GM12801 (cell line): Measurements from ENCODE around the gene LRSAM1.

Experiments used
- CTCF ChIP-seq: IDR thresholded peaks from one replicate; pipeline ENCODE4 v1.5.1; 2011; ENCODE audit warnings: control low read depth; ENCODE audit not compliant: insufficient read length; ENCODE audit errors: extremely low read depth

The LRSAM1 gene

GRCh38 chr9:127421057-127421456 lies 30.3 kb upstream of the LRSAM1 start:
- TF ChIP-seq CTCF: no peak

GRCh38 chr9:127422133-127422782 lies 29.1 kb upstream of the LRSAM1 start:
- no peak for TF ChIP-seq CTCF

GRCh38 chr9:127422787-127423186 lies 28.5 kb upstream of the LRSAM1 start:
- TF ChIP-seq CTCF: no peak

DNA sequence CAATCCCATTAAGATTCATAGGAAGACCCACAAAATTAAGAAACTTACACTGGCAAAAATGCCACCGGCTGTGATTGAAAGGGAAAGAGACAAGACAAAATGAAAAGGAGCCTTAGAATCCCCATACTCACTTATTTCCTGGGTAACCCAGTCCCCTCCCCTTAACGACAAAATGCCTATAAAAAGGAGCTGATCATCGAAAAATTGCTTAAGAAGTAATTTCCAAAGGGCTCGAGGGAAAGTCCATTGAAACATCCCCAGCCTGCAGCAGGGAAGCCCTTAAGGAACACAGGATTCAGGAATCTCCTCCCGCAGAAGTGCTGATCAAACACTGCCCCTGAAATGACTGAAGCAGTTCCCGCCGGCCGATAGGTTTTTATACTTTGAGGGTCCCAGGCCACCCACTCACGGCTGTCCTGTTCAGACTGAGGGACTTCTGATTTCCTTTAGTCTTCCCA lies 27.8 kb upstream of the LRSAM1 start:
- TF ChIP-seq CTCF: no peak

DNA sequence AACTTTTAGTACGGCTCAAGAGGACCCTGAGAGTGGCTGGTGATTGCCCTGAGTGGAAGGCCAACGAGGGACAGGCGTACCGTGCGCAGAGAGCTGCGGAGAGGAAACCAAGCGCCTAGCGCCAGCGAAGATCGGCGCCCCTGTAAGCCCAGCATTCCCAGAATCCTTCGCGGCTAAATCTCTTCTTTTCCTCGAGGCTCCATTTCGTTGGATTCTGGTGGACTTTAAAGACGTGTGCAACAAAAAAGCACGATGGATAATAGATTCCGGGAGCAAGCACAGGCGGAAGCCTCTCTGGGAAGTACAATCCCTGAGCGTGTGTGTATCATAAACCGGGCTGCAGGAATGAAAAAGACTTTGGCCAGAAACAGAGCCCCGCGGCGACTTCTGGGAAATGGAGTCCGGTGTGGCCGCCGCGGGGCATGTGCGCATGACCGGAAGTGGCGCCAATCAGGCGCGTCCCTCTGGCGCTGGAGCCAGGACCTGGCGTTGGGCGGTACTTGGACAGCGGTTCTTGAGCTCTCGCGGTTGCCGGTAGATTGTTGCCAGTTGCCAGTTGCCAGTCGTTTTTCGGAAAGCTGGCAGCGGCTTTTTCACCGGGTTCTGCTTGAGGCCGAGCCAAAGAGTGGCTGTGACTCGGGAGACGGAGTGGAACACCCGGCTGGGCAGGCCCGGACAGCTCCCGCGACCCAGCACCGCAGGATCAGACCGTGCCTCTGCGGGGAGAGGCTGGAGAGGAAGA lies 27.2 kb upstream of the LRSAM1 start, which contains the start of gene ZNF79:
ZNF79 (plus strand) TSS at position 449 of the 742 bp plus-strand sequence. CDS start 406 bp downstream, outside the sequence.
- no peak for TF ChIP-seq CTCF

- no peak for TF ChIP-seq CTCF
Observed at GRCh38 chr9:127424676-127424999, 26.7 kb upstream of the LRSAM1 start.

GRCh38 chr9:127426756-127427155 lies 24.6 kb upstream of the LRSAM1 start:
- no peak for TF ChIP-seq CTCF
